Activated CD8-positive, alpha-beta memory T cell treated with anti-CD3 and anti-CD28 coated beads, Interleukin-2, amount 10 ng/mL, durations not matched to agents 7 days and 5 days (primary cell): ENCODE results near the gene CYB5R3. TPM values are rescaled to one million over a fixed set of nuclear protein-coding genes. Genes with fewer than 3 reads are reported as not detected.

Experiments used
- ATAC-seq: fragments of 150-1000 bp; cut with Tn5 transposase; one replicate; pipeline ENCODE4 v1.10.0; 2021; ENCODE audit warnings: moderate library complexity
- CTCF ChIA-PET: fragments of 350-600 bp; sonication (Branson Sonifier 250); formaldehyde crosslinking; loops from one replicate; lab custom pipeline; 2021; ENCODE audit warnings: antibody characterized with exemption; lab: Charles Lee
- DNase-seq: peaks from one replicate; pipeline ENCODE4 v3.0.0-alpha.2; 2020
- H3K27ac Mint-ChIP-seq: one replicate; pipeline ENCODE4 v1.8.0; 2021; ENCODE audit warnings: mild to moderate bottlenecking, mixed read lengths
- H3K27me3 Mint-ChIP-seq: one replicate; pipeline ENCODE4 v1.8.0; 2021; ENCODE audit warnings: mixed read lengths
- H3K36me3 Mint-ChIP-seq: one replicate; pipeline ENCODE4 v1.8.0; 2021; ENCODE audit warnings: mild to moderate bottlenecking, mixed read lengths
- H3K4me1 Mint-ChIP-seq: one replicate; pipeline ENCODE4 v1.8.0; 2021; ENCODE audit warnings: mixed read lengths
- H3K4me3 Mint-ChIP-seq: one replicate; pipeline ENCODE4 v1.8.0; 2021; ENCODE audit warnings: mild to moderate bottlenecking, moderate library complexity, mixed read lengths
- H3K9me3 Mint-ChIP-seq: one replicate; pipeline ENCODE4 v1.8.0; 2022; ENCODE audit warnings: low read depth, mixed read lengths
- total RNA-seq, 2 experiments: library from RNA; stranded (reverse); gene quantifications; one replicate each; pipeline ENCODE4 v1.2.3, GENCODE V29; 2021

Gene CYB5R3
- total RNA-seq: 10 to 100 TPM; 66.2 to 66.8 TPM

GRCh38 chr22:42649246-42650099 lies at the start of gene CYB5R3:
Gene CYB5R3, minus strand, starts transcription at chr22:42649392. Its CDS starts 77 bp downstream, at chr22:42649315.
- H3K4me1 Mint-ChIP-seq: peaks cover 15% of the 10 kb centered on the region
- ATAC-seq (peak; percentile 84), DNase-seq (peak; percentile 83)
- CTCF ChIA-PET: interaction anchor here (0.8 to 2.0 kb wide), 4 partner anchors 10 to 218 kb away, joined by 3 to 8 read pairs (median 4); partner anchors contain the start of gene POLDIP3
- H3K27ac Mint-ChIP-seq: peak within 1 kb of the TSS; percentile 98
- H3K9me3 Mint-ChIP-seq: no peaks in the 10 kb centered on the region
- peak within 1 kb of the TSS; percentile 100 for H3K4me3 Mint-ChIP-seq
- peaks cover 2% of the 10 kb centered on the region for H3K36me3 Mint-ChIP-seq
- peaks cover 2% of the 10 kb centered on the region for H3K27me3 Mint-ChIP-seq

GRCh38 chr22:42697542-42698013 lies 48.4 kb upstream of the CYB5R3 start:
- CTCF ChIA-PET: no interaction called here
- Mint-ChIP-seq H3K27me3 (no peaks in the 10 kb centered on the region), H3K36me3 (no peaks in the 10 kb centered on the region), H3K9me3 (no peaks in the 10 kb centered on the region), H3K4me1 (no peaks in the 10 kb centered on the region), H3K27ac (no peak overlapping the region), H3K4me3 (no peak overlapping the region)
- no peak for ATAC-seq
- DNase-seq: no peak

- CTCF ChIA-PET: no interaction called here
- no peaks in the 10 kb centered on the region for H3K36me3 Mint-ChIP-seq
- ATAC-seq (no peak), DNase-seq (no peak)
- H3K27me3 Mint-ChIP-seq: no peaks in the 10 kb centered on the region
- no peaks in the 10 kb centered on the region for H3K9me3 Mint-ChIP-seq
- H3K4me1 Mint-ChIP-seq: no peaks in the 10 kb centered on the region
- H3K4me3 Mint-ChIP-seq: no peak overlapping the region
- H3K27ac Mint-ChIP-seq: no peak overlapping the region
Observed at GRCh38 chr22:42696331-42696967, 47.3 kb upstream of the CYB5R3 start.

DNA sequence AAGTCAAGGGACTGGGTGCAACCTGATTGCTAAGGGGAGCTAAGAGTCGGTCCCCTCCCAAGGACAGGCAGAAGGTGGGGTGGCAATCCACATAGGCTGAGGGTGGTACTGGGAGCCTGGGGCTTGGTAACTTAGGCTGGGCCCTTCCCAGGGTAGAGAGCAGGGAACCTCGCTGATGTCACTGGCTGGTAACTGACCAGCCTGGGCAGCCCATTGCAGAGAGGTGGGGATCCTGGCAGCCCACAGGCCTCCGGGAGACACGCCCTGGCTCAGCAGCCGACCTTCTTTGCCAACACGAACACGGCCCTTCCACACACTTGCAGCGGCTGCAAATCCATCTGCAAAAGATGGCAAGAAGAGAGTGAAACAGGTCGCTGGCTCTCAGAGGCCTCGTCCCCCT lies 46.1 kb upstream of the CYB5R3 start:
- CTCF ChIA-PET: interaction anchor here (0.7 kb wide), 1 partner anchor 56 kb away, joined by 3 read pairs; no protein-coding TSS in a partner anchor
- no peaks in the 10 kb centered on the region for H3K36me3 Mint-ChIP-seq
- H3K27ac Mint-ChIP-seq: no peak overlapping the region
- no peak for DNase-seq
- no peaks in the 10 kb centered on the region for H3K9me3 Mint-ChIP-seq
- no peak overlapping the region for H3K4me3 Mint-ChIP-seq
- H3K4me1 Mint-ChIP-seq: no peaks in the 10 kb centered on the region
- ATAC-seq: no peak
- H3K27me3 Mint-ChIP-seq: no peaks in the 10 kb centered on the region

GRCh38 chr22:42693763-42694683 lies 44.8 kb upstream of the CYB5R3 start:
- no peaks in the 10 kb centered on the region for H3K36me3 Mint-ChIP-seq
- CTCF ChIA-PET: no interaction called here

DNA sequence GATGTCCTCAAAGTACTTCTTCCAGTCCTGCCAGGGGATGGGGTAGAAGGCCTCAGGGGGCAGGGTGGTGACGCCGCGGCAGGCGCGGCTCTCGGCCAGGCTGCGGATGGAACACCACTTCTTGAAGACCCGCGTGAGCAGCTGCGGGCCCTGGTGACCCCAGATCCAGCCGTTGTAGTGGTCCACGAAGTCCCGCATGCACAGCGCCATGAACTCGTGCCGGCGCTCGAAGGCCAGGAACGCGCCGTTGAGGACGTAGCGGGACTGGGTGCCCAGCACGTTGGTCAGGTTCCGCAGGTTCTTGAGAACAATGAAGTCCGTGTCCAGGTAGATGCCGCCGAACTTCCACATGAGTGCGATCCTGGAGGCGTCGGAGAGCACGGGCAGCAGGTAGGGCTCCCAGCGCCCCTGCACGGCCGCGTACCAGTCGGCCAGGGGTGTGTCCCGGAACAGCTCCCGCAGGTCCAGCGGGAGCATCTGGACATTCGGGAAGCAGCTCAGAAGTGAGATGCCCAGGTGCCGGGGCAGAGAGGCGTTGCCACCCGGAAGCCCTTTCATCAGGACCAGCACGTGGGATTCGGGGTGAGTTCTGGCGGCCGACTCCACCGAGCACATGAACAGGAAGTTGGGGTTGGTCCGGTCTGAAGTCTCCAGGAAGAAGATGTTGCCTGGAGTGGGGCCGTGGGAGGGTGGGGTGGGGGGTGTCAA lies 44.0 kb upstream of the CYB5R3 start:
- Mint-ChIP-seq H3K4me3 (no peak overlapping the region), H3K27ac (no peak overlapping the region), H3K4me1 (no peaks in the 10 kb centered on the region), H3K9me3 (no peaks in the 10 kb centered on the region), H3K27me3 (no peaks in the 10 kb centered on the region), H3K36me3 (no peaks in the 10 kb centered on the region)
- DNase-seq: no peak
- CTCF ChIA-PET: no interaction called here
- no peak for ATAC-seq

More at GRCh38 chr22:42693763-42694683, 44.8 kb upstream of the CYB5R3 start:
- no peaks in the 10 kb centered on the region for H3K4me1 Mint-ChIP-seq
- no peaks in the 10 kb centered on the region for H3K27me3 Mint-ChIP-seq
- no peak overlapping the region for H3K4me3 Mint-ChIP-seq
- DNase-seq: no peak
- no peak overlapping the region for H3K27ac Mint-ChIP-seq
- H3K9me3 Mint-ChIP-seq: no peaks in the 10 kb centered on the region
- ATAC-seq: no peak

DNA sequence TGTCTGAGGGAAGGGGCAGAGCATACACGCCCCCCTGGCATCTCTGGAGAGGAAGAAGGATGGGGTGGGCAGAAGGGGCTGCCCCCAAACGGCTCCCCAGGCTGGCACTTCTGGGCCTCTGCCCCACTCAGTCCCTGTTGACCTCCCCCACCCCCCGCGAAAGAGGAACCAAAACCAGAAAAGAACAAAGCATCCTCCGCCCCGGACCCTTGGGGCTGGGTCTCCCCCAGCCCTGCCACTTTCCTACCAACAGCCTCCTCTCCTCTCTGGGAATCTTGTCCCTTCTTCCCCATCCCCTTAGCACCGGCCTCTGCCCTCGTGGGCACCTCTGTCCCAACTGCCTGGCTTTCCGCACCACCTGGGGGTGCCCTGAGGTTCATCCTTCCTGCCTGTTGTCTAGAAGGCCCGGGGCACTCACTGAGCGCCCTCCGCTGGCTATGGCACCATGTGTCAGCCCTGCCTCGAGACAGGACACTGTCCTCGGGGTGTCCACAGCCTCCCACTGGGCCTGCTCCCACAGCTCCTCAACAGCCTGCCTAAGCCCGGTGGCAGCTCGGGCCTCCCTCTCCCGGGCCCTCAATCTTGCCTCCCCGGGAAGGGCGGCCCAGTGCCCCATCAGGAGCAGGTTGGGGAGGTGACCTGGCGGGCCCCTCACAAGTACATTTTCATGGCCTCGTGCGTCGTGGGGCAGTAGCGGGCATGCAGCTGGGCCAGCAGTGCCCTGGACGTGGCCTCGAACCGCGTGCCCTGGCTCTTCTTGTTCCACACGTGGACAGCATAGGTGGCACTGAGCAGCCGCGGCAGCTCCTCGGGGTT lies 43.3 kb upstream of the CYB5R3 start:
- ATAC-seq (no peak), DNase-seq (no peak)
- Mint-ChIP-seq H3K9me3 (no peaks in the 10 kb centered on the region), H3K27ac (no peak overlapping the region), H3K4me1 (no peaks in the 10 kb centered on the region), H3K4me3 (no peak overlapping the region), H3K27me3 (no peaks in the 10 kb centered on the region), H3K36me3 (no peaks in the 10 kb centered on the region)
- CTCF ChIA-PET: no interaction called here

DNA sequence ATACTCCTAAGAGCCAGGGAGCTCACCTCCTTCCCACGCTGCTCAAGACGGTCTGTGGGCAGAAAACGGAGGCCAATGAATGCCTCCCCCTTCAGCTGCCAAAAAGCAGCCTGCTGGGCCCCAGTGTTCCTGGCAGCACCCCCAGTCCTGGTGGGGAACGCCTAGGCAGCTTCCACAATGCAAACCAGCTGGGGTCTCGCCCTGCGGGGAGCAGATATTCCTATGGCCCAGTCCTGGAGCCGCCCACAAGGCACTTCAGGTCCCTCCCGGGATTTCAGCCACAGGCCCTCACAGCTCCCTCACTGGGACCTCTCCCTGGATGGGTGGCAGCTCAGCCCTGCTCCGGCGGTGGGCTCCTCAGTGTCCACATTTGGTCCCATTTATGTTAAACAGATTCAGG lies 42.2 kb upstream of the CYB5R3 start:
- no peaks in the 10 kb centered on the region for H3K4me1 Mint-ChIP-seq
- H3K36me3 Mint-ChIP-seq: no peaks in the 10 kb centered on the region
- no peak for ATAC-seq
- CTCF ChIA-PET: interaction anchor here (0.6 kb wide), 1 partner anchor 160 kb away, joined by 3 read pairs; no protein-coding TSS in a partner anchor
- H3K27ac Mint-ChIP-seq: no peak overlapping the region
- no peaks in the 10 kb centered on the region for H3K27me3 Mint-ChIP-seq
- H3K9me3 Mint-ChIP-seq: no peaks in the 10 kb centered on the region
- no peak for DNase-seq
- no peak overlapping the region for H3K4me3 Mint-ChIP-seq

DNA sequence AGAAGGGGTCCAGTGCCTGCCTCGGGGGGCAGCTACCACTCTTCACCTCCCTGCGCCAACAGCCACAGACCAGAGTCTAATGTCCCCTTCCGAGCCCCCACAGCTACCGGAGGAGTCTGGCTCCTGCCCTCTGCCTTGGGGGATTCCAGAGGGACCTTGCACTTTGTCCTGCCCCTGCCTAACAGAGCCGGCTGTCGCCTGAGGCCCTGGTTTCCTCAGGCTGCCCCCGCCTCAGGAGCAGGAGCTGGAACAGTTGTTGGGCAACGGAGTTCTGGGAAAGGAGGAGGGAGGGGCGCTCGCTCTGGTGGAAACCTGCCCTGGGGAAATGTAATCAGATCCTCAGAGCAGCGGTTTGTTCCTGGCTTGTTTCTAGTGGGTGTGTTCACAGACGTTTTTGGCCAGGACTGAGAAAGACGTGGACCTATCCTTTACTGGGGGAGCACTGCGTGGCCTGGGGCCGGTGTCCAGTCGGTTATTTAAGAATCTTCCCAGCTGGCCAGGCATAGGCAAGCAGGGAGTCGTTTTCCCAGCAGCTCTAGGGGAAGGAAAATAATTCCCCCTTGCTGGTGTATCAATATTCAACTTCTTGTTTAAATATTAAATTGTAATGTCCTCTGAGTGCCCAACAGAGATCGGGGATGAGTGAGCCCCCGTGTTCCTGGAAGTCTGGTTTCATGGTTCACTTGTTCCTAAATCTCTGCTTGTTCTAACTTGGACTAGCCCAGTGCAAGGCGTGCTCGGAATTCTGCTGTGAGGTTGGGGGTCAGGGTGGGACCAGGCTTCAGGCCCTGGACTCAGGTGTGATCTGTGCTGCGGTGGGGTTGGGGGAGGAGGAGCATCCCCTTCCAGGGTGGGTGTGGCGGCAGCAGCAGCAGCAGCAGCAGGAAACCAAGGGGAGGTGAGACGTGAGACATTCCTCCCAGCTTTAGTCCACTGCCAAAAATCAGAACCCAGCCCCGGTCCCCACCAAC lies 39.3 kb upstream of the CYB5R3 start:
- H3K4me1 Mint-ChIP-seq: no peaks in the 10 kb centered on the region
- DNase-seq (no peak), ATAC-seq (no peak)
- CTCF ChIA-PET: no interaction called here
- no peaks in the 10 kb centered on the region for H3K9me3 Mint-ChIP-seq
- no peaks in the 10 kb centered on the region for H3K27me3 Mint-ChIP-seq
- no peak overlapping the region for H3K27ac Mint-ChIP-seq
- no peaks in the 10 kb centered on the region for H3K36me3 Mint-ChIP-seq
- H3K4me3 Mint-ChIP-seq: no peak overlapping the region

DNA sequence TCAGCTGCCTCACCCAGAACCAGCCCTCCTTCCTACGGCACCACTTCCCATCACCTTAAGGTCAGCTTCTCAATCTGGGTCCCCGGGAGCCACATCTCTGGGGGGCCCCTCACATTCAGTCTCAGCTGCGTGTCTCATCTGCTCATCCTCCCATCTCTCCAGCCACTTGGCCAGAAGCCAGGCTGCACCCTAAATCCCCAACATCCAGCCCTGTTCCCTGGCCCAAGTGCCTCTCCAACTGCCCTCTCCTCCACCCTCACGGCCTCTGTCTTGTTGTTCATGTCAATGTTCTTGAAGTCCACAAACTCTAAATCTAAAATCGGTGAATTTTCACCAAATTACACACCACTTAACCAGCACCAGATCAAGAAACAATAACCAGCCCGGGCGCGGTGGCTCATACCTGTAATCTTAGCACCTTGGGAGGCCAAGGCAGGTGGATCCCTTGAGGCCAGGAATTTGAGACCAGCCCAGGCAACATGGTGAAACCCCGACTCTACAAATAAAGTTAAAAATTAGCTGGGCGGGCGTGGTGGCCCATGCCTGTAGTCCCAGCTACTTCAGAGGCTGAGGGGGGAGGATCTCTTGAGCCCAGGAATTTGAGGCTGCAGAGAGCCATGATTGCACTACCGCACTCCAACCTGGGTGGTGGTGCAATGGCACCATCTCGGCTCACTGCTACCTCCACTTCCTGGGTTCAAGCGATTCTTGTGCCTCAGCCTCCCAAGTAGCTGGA lies 37.7 kb upstream of the CYB5R3 start:
- CTCF ChIA-PET: no interaction called here
- H3K9me3 Mint-ChIP-seq: no peaks in the 10 kb centered on the region
- ATAC-seq (no peak), DNase-seq (no peak)
- no peak overlapping the region for H3K4me3 Mint-ChIP-seq
- H3K27ac Mint-ChIP-seq: no peak overlapping the region
- no peaks in the 10 kb centered on the region for H3K36me3 Mint-ChIP-seq
- H3K4me1 Mint-ChIP-seq: no peaks in the 10 kb centered on the region
- no peaks in the 10 kb centered on the region for H3K27me3 Mint-ChIP-seq
